ENCODE data around the gene UGT1A1. TPM values are rescaled to one million over a fixed set of nuclear protein-coding genes. Genes with fewer than 3 reads are reported as not detected.
"Not testable (repeated sequence)": the region's sequence is repeated elsewhere in the genome, so short reads cannot be mapped to it uniquely, and the experiment has no call there.

The UGT1A1 gene
- total and polyA plus RNA-seq, 2 donors (not counting 1 experiment from before 2014, with no cell fraction given), result not detected

- H2AFZ ChIP-seq (ENCODE audit: insufficient read depth, low read depth, low read length, poor library complexity, severe bottlenecking); H3K36me3 ChIP-seq (replicated peaks in 1 of 2; ENCODE audit: control extremely low read depth in 1 of 2, control insufficient read depth in 1 of 2, extremely low read depth in 1 of 2, insufficient read depth in 2 of 2, low read length in 1 of 2); H3K4me1 Mint-ChIP-seq; H3K9ac ChIP-seq (ENCODE audit: low read length); H3K4me1 ChIP-seq (ENCODE audit: control insufficient read depth in 2 of 2, insufficient read depth in 2 of 2, low read length in 2 of 2); H4K20me1 ChIP-seq (ENCODE audit: control insufficient read depth, insufficient read depth, low read length, poor library complexity, severe bottlenecking); DNase-seq; H3K9me3 Mint-ChIP-seq (ENCODE audit: insufficient read depth); H3K4me2 ChIP-seq (replicated peaks; ENCODE audit: low read depth, low read length, poor library complexity, severe bottlenecking); intact Hi-C loops (cut with micrococcal nuclease); H3K27me3 ChIP-seq (replicated peaks in 1 of 4; ENCODE audit: control extremely low read depth in 1 of 4, control insufficient read depth in 3 of 4, insufficient read depth in 4 of 4, low read length in 3 of 4); POLR2A ChIA-PET; H3K27ac ChIP-seq (ENCODE audit: low read length in 2 of 2); H3K4me3 Mint-ChIP-seq; H3K79me2 ChIP-seq (ENCODE audit: control insufficient read depth, insufficient read depth, low read length); ATAC-seq (ENCODE audit: low read depth); H3K4me3 ChIP-seq (ENCODE audit: control extremely low read depth in 1 of 5, extremely low read depth in 1 of 5, insufficient read depth in 1 of 5, low read depth in 2 of 5, low read length in 4 of 5); H3K27ac Mint-ChIP-seq: not testable (repeated sequence)
- CTCF ChIA-PET, result interaction anchor here (0.9 kb wide), 1 partner anchor 12 kb away, joined by 3 read pairs; no protein-coding TSS in a partner anchor
- WGBS (ENCODE audit: insufficient coverage), result no CpG with 5 or more reads among the region's 2 CpGs
- peaks cover 1 to 16% (median 8%) of the 10 kb centered on the region in 3 donors for H3K9me3 ChIP-seq (ENCODE audit: control extremely low read depth in 1 of 3, control insufficient read depth in 2 of 3, insufficient read depth in 1 of 3, low read length in 2 of 3)
- peaks cover 35% of the 10 kb centered on the region for H3K27me3 Mint-ChIP-seq
These were observed 8.7 kb upstream of the UGT1A1 start for GRCh38 chr2:233751212-233752009.

- no peak for ATAC-seq (ENCODE audit: low read depth)
- intact Hi-C loops (cut with micrococcal nuclease), result no loop called here
- WGBS (ENCODE audit: insufficient coverage), result 94% methylated on average over 40 of the region's 44 CpGs
These were observed 5.0 kb upstream of the UGT1A1 start for GRCh38 chr2:233754872-233755611.

More at GRCh38 chr2:233754872-233755611, 5.0 kb upstream of the UGT1A1 start:
- Mint-ChIP-seq H3K27ac (no peak overlapping the region), H3K9me3 (ENCODE audit: insufficient read depth) (no peaks in the 10 kb centered on the region), H3K4me1 (no peaks in the 10 kb centered on the region), H3K27me3 (peaks cover 15% of the 10 kb centered on the region), H3K4me3 (no peak overlapping the region)
- Histone ChIP-seq H3K9me3 (ENCODE audit: control extremely low read depth in 1 of 3, control insufficient read depth in 2 of 3, insufficient read depth in 1 of 3, low read length in 2 of 3) (peaks cover 1 to 16% (median 8%) of the 10 kb centered on the region in 3 donors), H3K4me1 (ENCODE audit: control insufficient read depth in 2 of 2, insufficient read depth in 2 of 2, low read length in 2 of 2) (no peaks in the 10 kb centered on the region), H3K4me3 (ENCODE audit: control extremely low read depth in 1 of 5, extremely low read depth in 1 of 5, insufficient read depth in 1 of 5, low read depth in 2 of 5, low read length in 4 of 5) (no peak overlapping the region), H3K27ac (ENCODE audit: low read length in 2 of 2) (no peak overlapping the region), H3K79me2 (ENCODE audit: control insufficient read depth, insufficient read depth, low read length) (no peaks in the 10 kb centered on the region), H4K20me1 (ENCODE audit: control insufficient read depth, insufficient read depth, low read length, poor library complexity, severe bottlenecking) (no peaks in the 10 kb centered on the region), H3K27me3 (replicated peaks in 1 of 4; ENCODE audit: control extremely low read depth in 1 of 4, control insufficient read depth in 3 of 4, insufficient read depth in 4 of 4, low read length in 3 of 4) (no peaks in the 10 kb centered on the region), H3K36me3 (replicated peaks in 1 of 2; ENCODE audit: control extremely low read depth in 1 of 2, control insufficient read depth in 1 of 2, extremely low read depth in 1 of 2, insufficient read depth in 2 of 2, low read length in 1 of 2) (no peaks in the 10 kb centered on the region), H2AFZ (ENCODE audit: insufficient read depth, low read depth, low read length, poor library complexity, severe bottlenecking) (no peak overlapping the region), H3K4me2 (replicated peaks; ENCODE audit: low read depth, low read length, poor library complexity, severe bottlenecking) (no peak overlapping the region), H3K9ac (ENCODE audit: low read length) (no peak overlapping the region)
- TF ChIP-seq CTCF (IDR thresholded peaks at IDR 0.05), result no peak
- no peak for TF ChIP-seq EZH2 (IDR thresholded peaks at IDR 0.05; ENCODE audit: borderline replicate concordance, insufficient read depth, low read depth, low read length, poor library complexity, severe bottlenecking)
- POLR2A ChIA-PET, result no interaction called here
- CTCF ChIA-PET, result no interaction called here
- DNase-seq, result no peak
